Frontal cortex (tissue), 4 donors: ENCODE results near the gene RBM20. TPM values are rescaled to one million over a fixed set of nuclear protein-coding genes. Genes with fewer than 3 reads are reported as not detected.
"Not testable (repeated sequence)": the region's sequence is repeated elsewhere in the genome, so short reads cannot be mapped to it uniquely, and the experiment has no call there.

Source experiments
- DNase-seq, 2 donors: peaks; one replicate each; pipeline ENCODE4 v3.0.0; 2012; ENCODE audit warnings: low spot score in 2 of 2
- FAIRE-seq: peaks from 2 replicates; lab custom pipeline; 2012; peaks lifted over from hg19 to GRCh38; lab: Jason Lieb, UNC
- total RNA-seq: library from RNA; depleted of rRNA; stranded (reverse); fragments of >200 nt; gene quantifications from one replicate; pipeline ENCODE4 v1.2.3, GENCODE V29; 2014
- donor health status: control.
- donor health status: control.
- donor health status: control.

The RBM20 gene
- total RNA-seq, 1 donor from 2014 or later = 0.41 TPM

DNA sequence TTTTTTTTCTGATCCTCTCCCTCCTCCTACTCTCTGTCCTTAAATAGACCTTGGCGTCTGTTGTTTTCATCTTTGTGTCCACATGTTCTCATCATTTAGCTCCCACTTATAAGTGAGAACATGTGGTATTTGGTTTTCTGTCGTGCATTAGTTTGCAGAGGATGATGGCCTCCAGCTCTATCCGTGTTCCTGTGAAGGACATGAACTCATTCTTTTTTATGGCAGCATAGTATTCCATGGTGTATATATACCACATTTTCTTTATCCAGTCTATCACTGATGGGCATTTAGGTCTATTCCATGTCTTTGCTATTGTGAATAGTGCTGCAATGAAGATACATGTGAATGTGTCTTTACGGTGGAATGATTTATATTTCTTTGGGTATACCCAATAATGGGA, 20.8 kb upstream of the RBM20 start:
- not testable (repeated sequence) for FAIRE-seq, DNase-seq

DNA sequence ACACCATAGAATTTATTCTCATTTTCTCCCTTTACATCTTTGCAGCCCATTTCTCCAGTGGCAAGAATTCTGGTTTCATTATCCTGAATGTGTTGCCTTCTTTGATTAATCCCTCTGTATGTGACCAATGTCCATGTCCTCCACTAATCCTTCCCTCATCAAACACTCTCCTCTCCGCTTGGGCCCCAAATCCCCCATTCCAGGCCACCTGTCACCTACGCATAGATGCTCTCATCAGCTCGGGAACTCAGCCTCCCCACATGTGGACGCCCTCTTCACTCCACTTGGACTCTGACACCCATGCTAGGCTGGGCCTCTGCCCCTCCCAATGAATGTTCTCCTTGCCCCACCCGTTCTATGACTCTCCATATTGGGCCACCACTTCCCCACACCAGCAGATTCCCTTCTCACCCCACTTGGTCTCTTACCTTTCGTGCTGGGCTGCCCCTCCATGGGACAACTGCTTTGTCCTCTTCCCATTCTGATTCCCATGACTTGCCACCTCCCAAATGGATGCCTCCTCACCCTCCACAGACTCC, 18.7 kb upstream of the RBM20 start:
- FAIRE-seq (no peak), DNase-seq (no peak)

DNA sequence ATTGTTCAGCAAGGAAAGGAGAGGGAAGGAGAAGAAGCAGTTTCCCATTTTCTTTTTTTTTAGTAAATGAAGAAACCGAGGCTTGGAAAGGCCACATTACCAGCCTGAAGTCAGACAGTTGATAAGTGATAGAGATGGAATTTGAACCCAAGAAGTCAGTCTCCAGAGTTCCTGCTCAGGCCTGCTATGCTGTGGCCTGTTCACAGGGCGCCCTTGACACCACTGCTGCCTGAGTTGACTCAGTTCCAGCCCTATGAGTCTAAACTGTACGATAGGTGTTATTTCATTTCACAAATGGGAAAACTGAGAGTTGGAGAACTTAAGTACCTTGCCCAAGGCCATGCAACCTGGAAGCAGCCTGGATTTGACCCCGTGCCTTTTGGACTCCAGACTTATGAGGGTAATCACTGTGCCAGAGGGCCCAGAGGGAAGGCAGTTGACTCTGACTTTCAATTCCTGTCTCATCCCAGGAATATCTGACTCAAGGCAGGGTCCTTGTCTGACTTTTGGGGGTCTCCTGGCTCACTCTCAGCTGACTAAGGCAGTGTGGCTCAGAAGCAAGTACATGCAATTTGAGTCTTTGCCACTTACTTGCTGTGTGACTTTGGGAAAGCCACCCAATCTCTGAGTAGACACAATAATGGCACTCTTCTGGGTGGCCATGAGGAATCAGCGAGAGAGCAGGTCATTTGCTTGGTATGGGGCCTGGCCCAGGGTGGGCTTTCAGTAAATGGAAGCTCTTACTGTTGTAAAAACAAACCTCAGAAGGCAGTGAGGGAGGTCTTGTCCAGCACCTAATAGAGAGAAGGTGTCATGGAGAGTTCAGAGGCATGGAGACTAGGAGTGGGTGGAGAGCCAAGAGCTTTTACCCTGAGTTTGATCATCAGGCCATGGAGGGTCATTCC, 17.9 kb upstream of the RBM20 start:
- no peak for FAIRE-seq
- no peak for DNase-seq

DNA sequence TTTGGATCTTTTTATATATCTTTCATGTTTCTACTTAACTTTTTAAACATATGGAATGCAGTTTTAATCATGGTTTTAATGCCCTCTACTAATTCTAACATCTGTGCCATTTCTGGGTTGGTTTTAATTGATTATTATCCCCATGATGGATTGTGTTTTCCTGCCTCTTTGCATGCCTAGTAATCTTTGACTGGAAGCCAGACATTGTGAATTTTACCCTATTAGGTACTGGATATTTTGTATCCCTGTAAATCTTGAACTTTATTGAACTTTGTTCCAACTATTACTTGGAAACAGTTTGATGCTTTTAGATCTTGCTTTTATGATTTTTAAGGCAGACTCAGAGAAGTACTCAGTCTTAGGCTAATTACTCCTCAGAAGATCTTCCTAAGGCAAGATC, 16.0 kb upstream of the RBM20 start:
- DNase-seq (no peak), FAIRE-seq (no peak)

DNA sequence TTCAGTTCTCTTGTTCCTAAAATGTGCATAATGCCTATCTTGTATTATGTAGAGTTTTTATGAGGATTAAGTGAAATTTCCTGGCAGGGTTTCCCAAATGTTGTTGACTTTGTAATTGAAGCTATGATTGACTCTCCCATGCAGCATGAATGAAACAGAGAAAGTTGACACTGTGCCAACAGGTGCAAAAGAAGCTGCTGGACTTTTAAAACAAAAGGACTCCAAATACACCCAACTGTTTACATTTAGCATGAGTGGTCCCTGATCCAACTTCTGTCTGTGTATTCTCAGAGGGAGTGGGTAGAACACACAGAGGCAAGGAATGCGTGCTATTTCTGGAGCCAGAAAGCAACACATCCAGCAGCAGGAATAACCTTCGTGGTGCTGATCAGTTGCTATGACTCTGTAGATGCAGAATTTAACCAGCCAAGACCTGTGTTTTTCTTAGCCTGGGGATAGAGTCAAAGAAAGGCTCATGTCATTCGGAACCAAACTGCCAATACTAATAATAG, 14.4 kb upstream of the RBM20 start:
- FAIRE-seq (no peak), DNase-seq (no peak)

DNA sequence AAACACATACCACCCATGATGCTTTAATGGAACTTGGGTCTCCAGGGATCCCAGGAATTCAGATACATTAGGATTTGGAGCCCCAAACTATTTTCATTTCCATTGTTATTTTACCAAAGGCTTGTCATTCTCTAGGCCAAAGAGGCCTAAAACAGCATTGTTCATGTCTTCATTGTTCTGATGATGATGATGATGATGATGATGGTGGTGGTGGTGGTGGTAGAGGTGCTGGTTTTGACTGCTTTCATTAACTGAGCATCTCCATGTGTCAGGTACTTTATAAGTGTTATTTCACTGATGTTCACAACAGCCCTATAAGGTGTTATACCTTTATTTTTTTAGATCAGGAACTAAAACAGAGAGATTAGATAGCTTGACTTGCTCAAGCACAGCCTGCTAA, 12.2 kb upstream of the RBM20 start:
- DNase-seq = no peak
- FAIRE-seq = no peak

DNA sequence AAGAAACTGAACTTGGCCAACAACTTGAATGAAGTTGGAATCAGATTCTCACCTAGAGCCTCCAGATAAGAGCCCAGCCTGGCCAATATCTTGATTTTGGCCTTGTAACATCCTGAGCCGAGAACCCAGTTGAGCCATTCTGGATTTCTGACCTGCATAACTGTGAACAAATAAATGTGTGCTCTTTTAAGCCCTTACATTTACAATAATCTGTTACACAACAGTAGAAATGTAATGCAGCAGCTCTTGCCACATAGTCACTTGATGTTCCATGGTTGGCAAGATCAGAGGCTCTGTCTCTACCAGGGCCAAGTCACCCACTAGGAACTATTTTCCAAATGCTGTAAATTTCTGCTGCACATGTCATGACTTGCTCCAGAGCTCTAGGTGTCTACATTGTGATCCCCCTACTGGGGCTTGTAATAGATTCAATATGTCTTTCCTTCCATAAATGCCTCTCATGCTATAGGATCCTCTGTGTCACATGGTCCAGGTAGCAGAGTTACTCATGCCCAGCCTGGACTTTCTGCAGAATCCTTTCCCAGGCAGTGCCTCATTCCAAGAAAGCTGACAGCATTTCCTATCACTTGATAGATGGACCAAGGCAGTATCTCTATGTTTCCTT, 11.4 kb upstream of the RBM20 start:
- DNase-seq (no peak), FAIRE-seq (no peak)

DNA sequence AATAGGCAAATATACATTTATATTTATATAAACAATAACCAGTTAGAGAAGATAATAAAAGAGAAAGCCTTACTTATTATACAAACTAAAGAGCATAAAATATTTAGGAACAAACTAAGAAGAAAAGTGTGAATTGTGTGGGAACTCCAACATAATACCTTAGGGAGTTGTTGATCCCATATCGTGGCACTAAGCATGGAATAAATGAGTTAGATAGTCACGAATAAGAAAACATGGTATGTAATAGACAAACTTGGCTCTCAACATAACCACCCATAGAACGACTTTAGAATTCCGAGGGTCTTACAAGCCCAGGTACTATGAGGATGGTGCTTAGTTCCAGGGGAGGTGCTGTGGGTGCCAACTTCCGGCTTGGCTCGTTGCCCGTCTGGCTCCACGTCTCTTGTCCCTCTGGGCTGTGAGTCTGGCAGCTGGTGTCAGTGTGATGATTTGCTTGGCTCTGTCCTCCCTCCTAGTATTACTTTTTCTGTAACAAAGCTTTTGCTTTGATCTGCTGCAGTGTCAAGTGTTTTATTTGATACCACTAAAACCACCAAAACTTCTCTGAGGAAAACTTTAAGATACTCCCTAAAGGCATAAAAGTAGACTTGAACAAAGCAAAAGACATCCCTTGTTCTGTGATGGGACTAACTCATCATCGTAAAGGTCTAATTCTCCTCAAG, 9.5 kb upstream of the RBM20 start:
- DNase-seq = no peak

DNA sequence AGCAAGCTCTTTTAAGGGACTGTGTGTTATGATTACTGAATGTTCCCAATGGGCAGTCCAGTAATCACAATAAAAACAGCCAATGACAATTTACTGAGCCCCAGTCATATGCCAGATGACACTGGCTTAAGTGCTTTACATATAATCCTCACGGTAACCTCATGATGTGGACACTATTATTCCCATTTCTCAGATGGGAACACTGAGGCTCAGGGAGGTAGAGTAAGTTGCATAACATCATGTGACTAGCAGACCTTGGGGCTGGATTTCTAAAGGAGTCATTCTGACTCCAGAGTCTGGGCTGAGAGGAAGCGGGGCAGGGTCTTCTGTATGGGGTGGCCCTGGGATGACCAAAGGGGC, 7.6 kb upstream of the RBM20 start:
- DNase-seq (no peak), FAIRE-seq (no peak)

More for the DNA sequence above, 9.5 kb upstream of the RBM20 start:
- FAIRE-seq = no peak

DNA sequence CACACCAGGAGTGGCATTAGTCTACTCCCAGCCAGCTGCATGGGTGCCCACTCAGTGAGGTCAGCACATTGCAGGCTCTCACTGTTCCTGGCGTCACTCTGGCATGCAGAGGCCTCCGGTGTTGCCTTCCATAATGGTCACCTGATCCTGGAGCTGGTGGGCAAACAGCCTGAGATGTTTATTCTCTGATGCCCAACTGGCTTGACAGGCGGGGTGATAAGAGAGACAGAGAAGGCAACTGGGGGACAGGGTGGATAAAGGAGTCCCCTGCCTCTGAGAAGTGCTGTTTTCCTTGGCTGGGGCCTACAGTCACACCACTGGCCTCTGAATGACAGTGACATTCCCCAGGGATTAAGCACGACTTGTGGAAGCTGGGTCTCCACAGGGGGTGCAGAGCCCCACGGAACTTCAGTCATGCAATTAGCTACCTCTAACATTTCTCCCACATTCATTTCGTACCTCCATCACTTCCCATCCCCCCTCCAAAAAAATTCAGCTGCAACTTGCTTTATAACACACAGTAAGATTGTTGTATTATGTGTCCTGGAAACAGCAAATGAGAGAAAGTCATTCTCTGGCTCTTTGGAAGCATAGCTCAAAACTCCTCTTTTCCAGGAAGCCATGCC, 7.1 kb upstream of the RBM20 start:
- no peak for DNase-seq
- FAIRE-seq = no peak

DNA sequence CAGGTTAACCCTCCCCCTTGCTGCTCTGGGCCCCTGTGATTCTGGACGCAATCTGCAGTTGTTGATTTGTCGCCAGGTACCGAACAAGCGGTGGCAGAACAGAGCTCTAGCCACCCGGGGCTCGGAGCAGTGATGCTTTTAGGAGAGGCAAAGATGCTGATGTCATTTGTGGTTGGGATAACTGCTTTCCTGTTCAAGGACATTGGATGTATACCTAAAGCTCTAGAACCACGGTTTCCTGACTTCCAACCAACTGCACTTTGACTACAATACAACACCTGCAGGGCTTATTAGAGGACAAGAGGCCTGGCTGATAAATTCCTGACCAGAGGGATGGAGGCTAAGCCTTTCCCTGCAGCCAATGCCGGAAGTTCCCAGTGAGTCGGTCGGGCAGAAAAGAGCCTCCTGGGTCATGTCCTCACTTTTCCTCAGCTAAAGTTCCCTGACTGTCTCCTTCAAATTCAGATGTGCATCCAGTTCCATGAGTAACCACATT, 6.5 kb upstream of the RBM20 start:
- DNase-seq = no peak
- no peak for FAIRE-seq

DNA sequence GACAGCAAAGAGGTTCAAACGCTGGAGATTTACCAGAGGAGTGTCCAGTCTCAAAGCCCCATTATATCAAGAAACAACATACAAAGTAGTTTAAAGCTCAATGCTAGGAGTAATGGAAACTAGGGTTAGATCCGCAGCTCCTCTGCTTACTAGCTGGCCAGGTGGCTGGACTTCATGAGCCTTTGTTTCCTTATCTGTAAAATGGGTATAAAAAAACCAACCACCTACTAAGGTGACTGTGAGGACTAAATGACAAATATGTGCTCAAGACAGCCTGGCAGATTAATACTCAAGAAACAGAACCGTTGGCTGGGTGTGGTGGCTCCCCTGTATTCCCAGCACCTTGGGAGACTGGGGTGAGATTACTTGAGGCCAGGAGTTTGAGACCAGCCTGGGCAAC, 5.8 kb upstream of the RBM20 start:
- DNase-seq = no peak
- no peak for FAIRE-seq

DNA sequence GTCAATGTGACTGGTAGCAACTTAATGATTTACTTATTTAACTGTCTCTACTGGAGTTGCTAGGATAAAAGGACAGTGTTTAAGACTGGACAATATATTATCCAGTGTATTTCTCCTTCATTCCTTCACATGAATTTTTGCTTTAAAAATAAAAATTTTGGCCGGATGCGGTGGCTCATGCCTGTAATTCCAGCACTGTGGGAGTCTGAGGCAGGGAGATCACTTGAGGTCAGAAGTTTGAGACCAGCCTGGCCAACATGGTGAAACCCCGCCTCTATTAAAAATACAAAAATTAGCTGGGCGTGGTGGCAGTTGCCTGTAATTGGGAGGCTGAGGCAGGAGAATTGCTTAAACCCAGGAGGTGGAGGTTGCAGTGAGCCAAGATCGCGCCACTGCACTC, 5.1 kb upstream of the RBM20 start:
- FAIRE-seq = not testable (repeated sequence)

DNA sequence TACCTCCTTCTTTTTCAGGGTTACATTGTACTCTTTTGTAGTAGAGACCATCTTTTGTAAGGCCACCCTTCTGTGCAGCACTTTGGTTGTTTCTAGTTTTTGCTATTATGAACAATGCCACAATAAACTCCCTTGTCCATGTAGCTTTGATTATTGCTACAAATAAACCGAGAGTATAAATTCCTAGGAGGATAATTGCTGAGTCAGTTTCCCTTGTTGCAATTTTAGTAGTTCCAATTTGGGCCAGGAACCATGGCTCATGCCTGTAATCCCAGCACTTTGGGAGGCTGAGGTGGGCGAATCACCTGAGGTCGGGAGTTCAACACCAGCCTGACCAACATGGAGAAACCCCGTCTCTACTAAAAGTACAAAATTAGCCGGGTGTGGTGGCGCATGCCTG, 4.3 kb upstream of the RBM20 start:
- not testable (repeated sequence) for DNase-seq, FAIRE-seq

More for the DNA sequence above, 5.1 kb upstream of the RBM20 start:
- DNase-seq = not testable (repeated sequence)

DNA sequence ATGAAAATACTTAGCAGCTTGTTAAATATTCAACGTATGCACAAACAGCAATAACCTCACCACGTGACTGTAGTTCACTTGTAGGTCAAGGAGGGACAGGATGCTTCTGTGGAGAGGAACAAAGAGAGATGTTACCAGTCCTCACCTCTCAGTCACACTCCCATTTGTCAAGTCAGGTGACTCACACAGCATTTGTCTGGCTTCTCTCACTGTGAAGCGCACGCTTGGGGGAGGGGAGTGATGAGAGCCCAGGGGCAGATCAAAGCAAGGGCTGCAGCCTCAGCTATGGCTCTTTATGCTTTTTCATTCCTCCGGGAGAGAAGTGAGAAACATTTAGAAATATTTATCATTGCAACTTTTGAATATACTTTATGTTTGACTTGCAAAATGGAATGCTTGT, 2.9 kb upstream of the RBM20 start:
- FAIRE-seq = no peak
- DNase-seq = no peak

DNA sequence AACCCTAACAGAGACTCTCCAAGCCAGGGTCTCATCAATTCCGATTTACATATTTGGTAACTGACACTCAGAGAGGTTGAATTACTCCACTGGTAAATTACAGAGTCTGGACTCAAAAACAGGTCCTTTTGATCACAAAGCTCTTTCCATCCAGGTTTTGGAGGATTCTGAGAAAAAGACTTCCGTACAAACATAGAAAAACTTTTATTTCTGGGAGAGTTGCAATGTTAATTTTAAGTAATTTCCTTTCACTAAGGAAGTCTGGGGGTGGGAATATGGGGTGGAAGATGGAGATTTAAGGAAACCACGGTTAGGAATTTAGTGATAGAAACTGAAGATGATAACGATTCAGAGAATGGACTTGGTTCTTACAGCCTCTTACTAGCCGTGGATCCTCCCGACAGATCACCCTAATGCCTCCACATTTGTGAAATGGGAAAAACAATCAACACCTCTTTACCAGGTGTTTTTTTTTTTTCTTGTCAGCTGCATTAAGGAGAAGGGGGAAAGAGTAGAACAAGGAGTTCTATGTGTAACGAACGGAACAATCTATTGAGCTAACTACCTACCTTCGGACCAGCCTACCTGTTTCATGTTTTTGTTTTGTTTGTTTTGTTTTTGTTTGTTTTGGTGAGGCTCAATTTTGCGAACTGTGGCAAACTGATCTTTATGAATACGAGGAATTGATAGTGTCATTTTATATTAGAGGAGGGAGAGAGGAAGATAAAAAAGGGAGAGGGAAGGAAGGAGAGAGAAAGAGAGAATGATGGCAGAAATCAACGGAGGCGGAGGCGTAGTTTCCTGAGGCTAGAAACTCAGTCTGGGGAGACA, 1.7 kb upstream of the RBM20 start:
- FAIRE-seq (no peak), DNase-seq (no peak)

DNA sequence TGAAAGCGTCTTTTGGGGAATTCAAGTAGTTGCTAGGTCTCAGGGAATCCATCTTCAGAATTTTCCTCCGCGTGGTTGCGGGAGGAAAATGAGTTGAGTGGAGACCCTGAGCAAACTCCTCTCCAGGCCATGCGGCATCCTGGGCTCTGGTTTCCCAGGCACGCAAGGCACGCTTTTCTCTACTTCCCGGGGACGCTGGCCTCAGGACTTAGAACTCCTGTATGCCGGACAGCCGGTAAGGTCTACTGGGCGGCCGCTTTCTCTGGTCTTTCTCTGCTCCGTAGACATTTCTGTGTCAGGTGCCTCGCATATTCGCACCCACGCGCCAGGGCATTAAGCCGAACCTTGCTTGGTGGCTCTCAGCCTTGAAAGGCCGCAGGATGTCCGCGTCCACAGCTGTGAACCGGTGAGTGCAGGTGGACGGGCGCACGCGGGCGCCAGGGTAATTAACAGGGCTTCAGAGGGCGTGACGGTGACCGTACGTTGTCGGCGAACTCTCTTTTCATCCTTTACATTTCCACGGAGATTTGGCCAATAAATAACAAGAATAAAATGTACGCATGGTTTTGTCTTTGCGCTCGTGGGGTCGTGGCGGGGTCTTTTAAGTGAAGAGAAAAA, 992 bp upstream of the RBM20 start:
- DNase-seq = no peak
- FAIRE-seq = no peak

DNA sequence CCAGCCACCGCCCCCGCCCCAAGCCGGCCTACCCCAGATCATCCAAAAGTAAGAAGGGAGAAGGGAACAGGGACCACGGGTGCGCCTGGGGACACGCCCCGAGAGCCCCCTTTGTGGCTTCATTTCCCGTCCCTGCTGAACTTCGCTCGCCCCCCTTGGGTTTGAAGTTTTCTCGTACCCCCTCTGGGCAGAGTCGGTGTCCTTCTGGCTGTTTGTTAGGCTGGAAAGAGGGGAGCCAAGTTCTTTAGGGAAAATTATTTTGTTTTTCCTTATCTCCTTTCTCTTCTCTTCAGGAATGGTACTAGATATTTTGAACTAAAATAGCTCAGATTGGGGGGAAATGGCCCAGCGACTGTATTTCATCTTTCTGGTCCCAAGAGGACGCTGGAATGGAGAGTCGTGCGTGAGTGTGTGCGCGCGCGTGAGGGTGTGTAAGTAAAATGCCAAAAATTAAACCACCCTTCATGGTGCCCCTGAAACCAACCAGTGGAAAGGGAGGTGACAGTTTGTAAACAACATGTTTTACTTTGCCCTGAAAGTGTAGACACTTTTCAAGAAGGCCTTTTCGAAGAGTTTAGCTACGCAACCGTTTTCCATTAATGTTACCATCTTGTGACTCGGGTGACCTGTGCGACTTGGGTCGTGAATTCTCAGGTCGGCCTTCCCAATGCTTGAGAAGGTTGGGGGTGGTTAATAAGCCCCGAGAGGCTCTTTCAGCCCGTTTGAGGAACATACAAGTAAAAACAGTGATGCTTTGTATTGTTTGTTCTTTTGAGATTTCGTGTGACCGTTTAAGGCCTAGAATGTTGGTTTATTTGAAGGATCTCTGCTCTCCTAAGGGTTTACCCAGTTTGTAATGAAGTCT, 694 bp downstream of the RBM20 start:
- no peak for DNase-seq
- FAIRE-seq = no peak
